NK-92 treated with Interleukin-12 subunit alpha and Interleukin-12 subunit beta, amount 100 ng/mL, for 24 hours (cell line): ENCODE results near the gene EXOSC7.

Source experiments
- DNase-seq: peaks from one replicate; lab custom pipeline; 2025; lab: John Stamatoyannopoulos, UW

EXOSC7 gene

DNA sequence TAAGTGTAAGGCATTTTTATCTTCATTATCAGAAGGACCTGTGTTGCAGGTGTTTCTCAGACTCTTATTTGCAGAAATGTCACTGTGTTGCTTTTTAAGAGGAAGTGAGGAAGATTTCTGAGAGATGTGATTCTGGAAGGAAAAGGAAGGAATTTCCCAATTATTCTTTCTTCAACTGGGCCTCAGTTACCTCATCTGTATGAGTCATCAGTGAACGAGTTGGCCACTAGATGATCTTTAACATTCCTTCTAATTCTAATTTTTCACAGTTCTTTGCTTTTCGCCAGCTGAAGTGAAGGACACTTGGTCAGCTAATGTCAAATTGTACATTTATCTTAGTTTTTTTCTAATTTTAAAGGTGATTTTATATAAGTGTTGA is 79.0 kb downstream of the EXOSC7 start:
- DNase-seq, result no peak

DNA sequence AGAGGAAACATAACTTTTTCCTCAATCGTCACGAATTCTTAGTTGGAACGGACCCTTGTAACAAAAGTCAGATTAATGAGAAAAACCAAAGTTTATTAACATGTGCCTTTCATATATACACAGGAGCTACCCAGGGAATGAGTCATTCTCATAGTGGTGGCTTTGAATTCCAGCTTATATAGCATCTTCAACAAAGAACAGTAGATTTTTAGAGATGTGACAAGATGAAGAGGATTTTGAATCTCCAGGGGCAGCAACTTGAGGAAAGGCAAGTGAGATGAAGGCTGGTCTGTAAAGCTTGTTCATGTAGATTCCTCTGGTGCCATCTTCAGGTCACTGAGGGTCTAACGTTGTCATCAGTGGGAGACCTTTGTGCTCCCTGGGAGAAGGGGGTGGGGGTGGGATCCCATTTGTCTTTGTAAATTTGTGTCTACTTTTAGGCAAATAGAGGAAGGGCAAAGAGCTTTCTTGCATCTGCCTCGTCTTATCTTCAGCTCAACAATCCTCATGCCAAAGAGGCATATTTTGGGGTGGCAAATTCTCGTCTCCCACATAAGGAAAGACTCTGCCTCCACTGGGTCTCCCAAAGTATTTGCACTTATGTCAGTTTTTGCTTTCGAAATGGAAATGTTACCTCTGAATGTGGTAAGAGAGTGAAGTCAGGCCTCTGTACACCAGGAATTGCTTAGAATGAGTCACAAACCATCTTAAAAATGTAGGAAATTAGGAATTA is 79.5 kb downstream of the EXOSC7 start:
- no peak for DNase-seq

DNA sequence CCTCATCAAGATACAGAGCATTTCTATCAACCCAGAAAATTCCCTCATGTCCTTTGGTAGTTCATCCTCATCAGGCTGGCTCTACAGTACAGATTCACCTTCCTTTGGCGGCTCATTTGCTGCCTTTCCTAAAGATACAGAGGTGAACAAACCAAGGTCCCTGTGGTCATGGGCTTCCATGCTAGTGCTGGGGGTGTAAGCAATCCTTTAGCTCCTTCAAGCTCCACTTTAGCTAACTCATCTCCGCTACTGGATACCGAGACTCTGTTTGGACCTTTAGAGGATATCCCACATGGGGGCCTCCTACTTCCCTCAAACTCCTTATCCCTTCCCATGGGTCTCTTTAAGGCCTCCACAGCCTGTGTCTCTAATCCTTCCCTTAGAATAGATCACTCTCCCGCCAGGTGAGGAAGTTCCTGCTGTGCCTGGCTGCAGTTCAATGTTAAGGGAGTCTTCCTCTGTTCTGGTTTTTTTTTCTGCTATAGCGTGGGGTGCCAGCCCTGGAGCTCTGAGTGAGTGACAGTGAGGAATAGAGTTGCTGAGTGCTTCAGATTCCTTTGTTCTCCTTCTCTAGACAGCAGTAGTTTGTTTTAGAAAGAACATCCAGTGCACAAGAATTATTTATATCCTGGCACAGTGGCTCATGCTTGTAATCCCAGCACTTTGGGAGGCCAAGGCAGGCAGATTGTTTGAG is 80.7 kb downstream of the EXOSC7 start:
- DNase-seq, result no peak

DNA sequence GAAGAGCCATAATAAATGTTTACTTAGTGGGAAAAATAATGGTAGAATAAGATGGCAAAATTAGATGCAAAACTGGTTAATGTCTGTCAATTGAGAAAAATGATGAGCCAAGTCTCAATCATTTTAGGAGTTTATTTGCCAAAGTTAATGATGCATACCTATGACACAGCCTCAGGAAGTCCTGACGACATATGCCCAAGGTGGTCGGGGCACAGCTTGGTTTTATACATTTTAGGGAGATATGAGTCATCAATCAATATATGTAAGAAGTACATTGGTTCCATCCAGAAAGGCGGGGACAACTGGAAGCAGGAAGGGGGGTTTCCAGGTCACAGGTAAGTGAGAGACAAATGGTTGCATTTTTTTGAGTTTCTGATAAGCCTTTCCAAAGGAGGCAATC is 81.5 kb downstream of the EXOSC7 start:
- DNase-seq, result no peak

DNA sequence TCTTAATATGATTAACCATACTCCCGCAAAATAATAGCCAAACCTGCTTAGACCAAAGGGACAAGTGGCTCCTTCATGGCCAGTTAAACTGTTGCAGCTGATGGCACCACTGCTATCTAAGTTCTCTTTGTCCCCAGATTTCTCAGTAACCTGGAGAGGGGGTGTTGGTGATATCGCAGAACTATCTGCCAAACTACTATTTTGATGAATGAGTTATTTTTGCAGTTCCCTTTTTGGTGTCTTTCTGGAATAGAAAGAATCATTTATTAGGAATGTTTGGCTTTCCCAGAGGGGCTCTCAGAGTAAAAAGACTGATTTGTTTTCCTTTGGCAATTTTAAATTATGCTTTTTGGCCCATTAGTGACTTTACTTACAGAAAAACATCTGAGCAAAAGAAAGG is 83.1 kb downstream of the EXOSC7 start:
- DNase-seq, result no peak

DNA sequence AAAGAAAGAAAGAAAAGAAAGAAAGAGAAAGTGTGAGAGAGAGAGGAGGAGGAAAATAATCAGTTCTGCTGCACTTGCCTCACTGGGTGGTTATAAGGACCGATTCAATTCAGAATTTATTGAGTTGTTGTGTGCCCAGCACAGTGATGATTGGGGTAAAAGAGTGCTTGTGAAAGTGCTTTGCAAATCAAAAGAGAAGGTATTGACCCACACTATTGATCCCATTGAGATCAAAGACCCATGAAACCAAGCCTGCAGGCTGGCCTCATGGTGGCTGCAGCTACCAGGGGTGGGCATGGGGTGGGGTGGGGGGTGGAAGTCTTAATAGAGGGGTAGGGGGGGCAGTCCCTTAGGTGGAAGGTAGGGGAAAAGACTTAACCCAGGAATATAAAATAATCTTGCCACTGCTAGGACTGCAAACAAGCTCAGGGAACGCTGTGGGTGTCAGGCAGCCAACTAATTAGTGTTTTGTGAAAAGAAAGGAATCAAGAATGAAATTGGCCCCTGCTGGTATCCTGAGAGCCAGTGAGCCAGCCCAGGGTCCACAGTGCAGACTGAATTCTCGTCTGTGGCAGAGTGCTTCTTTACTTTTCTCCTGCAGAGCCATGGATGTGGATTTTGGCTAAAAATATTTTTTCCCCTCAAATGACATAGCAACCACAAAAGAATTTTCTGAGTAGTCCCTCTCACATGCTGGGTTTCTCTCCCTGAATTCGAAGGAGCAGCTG is 84.3 kb downstream of the EXOSC7 start:
- no peak for DNase-seq
